Effector memory CD4-positive, alpha-beta T cell (primary cell): ENCODE measurements around the gene NF2.
A peak's percentile ranks its signal among the peaks of the same experiment; 100 is the strongest.
"Not testable (repeated sequence)": the region's sequence is repeated elsewhere in the genome, so short reads cannot be mapped to it uniquely, and the experiment has no call there.

Experiments
- DNase-seq, 3 donors: peaks; one replicate each; pipeline ENCODE4 v3.0.0-alpha.2; 2020
- H3K27ac ChIP-seq: 2 replicates; pipeline ENCODE4 v1.7.0; 2013; ENCODE audit warnings: mild to moderate bottlenecking, low read length, moderate library complexity; ENCODE audit not compliant: insufficient read depth, poor library complexity, severe bottlenecking
- H3K27me3 ChIP-seq: replicated peaks from 2 replicates; pipeline ENCODE4 v1.7.0; 2013; ENCODE audit warnings: mild to moderate bottlenecking, low read length; ENCODE audit not compliant: insufficient read depth, control insufficient read depth, poor library complexity, severe bottlenecking
- H3K36me3 ChIP-seq: 2 replicates; pipeline ENCODE4 v1.7.0; 2013; ENCODE audit warnings: mild to moderate bottlenecking, low read length, moderate library complexity; ENCODE audit not compliant: control insufficient read depth, insufficient read depth
- H3K4me1 ChIP-seq: 2 replicates; pipeline ENCODE4 v1.7.0; 2013; ENCODE audit warnings: low read length, mild to moderate bottlenecking; ENCODE audit not compliant: control insufficient read depth, insufficient read depth, poor library complexity, severe bottlenecking
- H3K4me3 ChIP-seq: 2 replicates; pipeline ENCODE4 v1.7.0; 2013; ENCODE audit warnings: low read length, low read depth, mild to moderate bottlenecking; ENCODE audit not compliant: insufficient read depth, poor library complexity, severe bottlenecking
- H3K9me3 ChIP-seq: 2 replicates; pipeline ENCODE4 v1.7.0; 2013; ENCODE audit warnings: mild to moderate bottlenecking, low read length, moderate library complexity; ENCODE audit not compliant: control insufficient read depth
- total RNA-seq, 3 donors: gene quantifications; one replicate each; lab custom pipeline; 2026; lab: John Stamatoyannopoulos, UW

The NF2 gene
- 53.2 to 61.6 (median 58.1) reads per million in 3 donors for total RNA-seq

GRCh38 chr22:29603358-29604075, at the start of gene NF2:
Gene NF2, plus strand, starts transcription at chr22:29603633. Its CDS starts 366 bp downstream, at chr22:29603999.
- peak within 1 kb of the TSS; percentile 87 for H3K27ac ChIP-seq
- H3K27me3 ChIP-seq, result no peaks in the 10 kb centered on the region
- peaks cover 8% of the 10 kb centered on the region for H3K4me1 ChIP-seq
- peak; percentile 95 to 98 (median 98) for DNase-seq
- peak within 1 kb of the TSS; percentile 98 for H3K4me3 ChIP-seq
- H3K36me3 ChIP-seq, result no peaks in the 10 kb centered on the region
- H3K9me3 ChIP-seq, result no peaks in the 10 kb centered on the region

- Histone ChIP-seq H3K36me3 (peaks cover 20% of the 10 kb centered on the region), H3K4me3 (no peak overlapping the region), H3K27me3 (no peaks in the 10 kb centered on the region), H3K4me1 (peaks cover 7% of the 10 kb centered on the region), H3K27ac (no peak overlapping the region), H3K9me3 (no peaks in the 10 kb centered on the region)
- DNase-seq, result no peak
Observed at GRCh38 chr22:29555065-29555644, 48.3 kb upstream of the NF2 start.

- H3K36me3 ChIP-seq, result peaks cover 41% of the 10 kb centered on the region
- no peak for DNase-seq
Observed at GRCh38 chr22:29559030-29559429, 44.4 kb upstream of the NF2 start.

GRCh38 chr22:29559853-29560252, 43.6 kb upstream of the NF2 start:
- Histone ChIP-seq H3K36me3 (peaks cover 44% of the 10 kb centered on the region), H3K9me3 (no peaks in the 10 kb centered on the region), H3K27ac (no peak overlapping the region), H3K27me3 (no peaks in the 10 kb centered on the region), H3K4me1 (no peaks in the 10 kb centered on the region), H3K4me3 (no peak overlapping the region)
- DNase-seq, result no peak

More at GRCh38 chr22:29559030-29559429, 44.4 kb upstream of the NF2 start:
- Histone ChIP-seq H3K4me3 (no peak overlapping the region), H3K27ac (no peak overlapping the region), H3K9me3 (no peaks in the 10 kb centered on the region), H3K4me1 (peaks cover 5% of the 10 kb centered on the region), H3K27me3 (no peaks in the 10 kb centered on the region)

- no peaks in the 10 kb centered on the region for H3K9me3 ChIP-seq
- H3K27ac ChIP-seq, result no peak overlapping the region
- no peaks in the 10 kb centered on the region for H3K4me1 ChIP-seq
- H3K27me3 ChIP-seq, result no peaks in the 10 kb centered on the region
- no peak overlapping the region for H3K4me3 ChIP-seq
- no peak for DNase-seq
- peaks cover 35% of the 10 kb centered on the region for H3K36me3 ChIP-seq
Observed at GRCh38 chr22:29563652-29564460, 39.6 kb upstream of the NF2 start.

GRCh38 chr22:29566513-29566912, 36.9 kb upstream of the NF2 start:
- not testable (repeated sequence) for H3K9me3 ChIP-seq, H3K4me3 ChIP-seq, H3K27ac ChIP-seq, H3K27me3 ChIP-seq, DNase-seq, H3K4me1 ChIP-seq
- H3K36me3 ChIP-seq, result peaks cover 25% of the 10 kb centered on the region

- Histone ChIP-seq H3K4me1 (no peaks in the 10 kb centered on the region), H3K9me3 (no peaks in the 10 kb centered on the region), H3K36me3 (peaks cover 19% of the 10 kb centered on the region), H3K27me3 (no peaks in the 10 kb centered on the region), H3K4me3 (no peak overlapping the region), H3K27ac (no peak overlapping the region)
- no peak for DNase-seq
Observed at GRCh38 chr22:29567338-29567737, 36.1 kb upstream of the NF2 start.

GRCh38 chr22:29569011-29569678, 34.3 kb upstream of the NF2 start:
- Histone ChIP-seq H3K27me3 (no peaks in the 10 kb centered on the region), H3K4me3 (no peak overlapping the region), H3K9me3 (no peaks in the 10 kb centered on the region), H3K27ac (no peak overlapping the region), H3K4me1 (no peaks in the 10 kb centered on the region), H3K36me3 (peaks cover 16% of the 10 kb centered on the region)
- DNase-seq, result no peak

- no peak for DNase-seq
- Histone ChIP-seq H3K27ac (no peak overlapping the region), H3K4me1 (no peaks in the 10 kb centered on the region), H3K36me3 (peaks cover 15% of the 10 kb centered on the region), H3K4me3 (no peak overlapping the region), H3K9me3 (no peaks in the 10 kb centered on the region), H3K27me3 (no peaks in the 10 kb centered on the region)
Observed at GRCh38 chr22:29570456-29570855, 33.0 kb upstream of the NF2 start.
